Measurements from ENCODE around the gene RAD21L1.
A peak's percentile ranks its signal among the peaks of the same experiment; 100 is the strongest.

RAD21L1 gene

GRCh38 chr20:1296117-1296610 lies 70.3 kb downstream of the RAD21L1 start:
- DNase-seq (no peak), ATAC-seq (replicated peaks) (no peak)
- no peak overlapping the region for H3K4me3 Mint-ChIP-seq
- peaks cover 0 to 3% of the 10 kb centered on the region in 2 donors for H3K27me3 Mint-ChIP-seq
- peaks cover 3 to 5% of the 10 kb centered on the region in 2 donors for H3K4me1 Mint-ChIP-seq
- no peaks in the 10 kb centered on the region for H3K9me3 Mint-ChIP-seq
- peaks cover 0 to 4% of the 10 kb centered on the region in 2 donors for H3K36me3 Mint-ChIP-seq
- H3K27ac Mint-ChIP-seq, result no peak overlapping the region

GRCh38 chr20:1296922-1297321 lies 71.1 kb downstream of the RAD21L1 start:
- ATAC-seq (replicated peaks), result no peak
- H3K4me1 Mint-ChIP-seq, result peaks cover 4 to 7% of the 10 kb centered on the region in 2 donors

GRCh38 chr20:1297486-1297885 lies 71.6 kb downstream of the RAD21L1 start:
- DNase-seq, result no peak
- no peak overlapping the region for H3K4me3 Mint-ChIP-seq
- H3K27ac Mint-ChIP-seq, result no peak overlapping the region
- no peak for ATAC-seq (replicated peaks)
- H3K27me3 Mint-ChIP-seq, result peaks cover 0 to 4% of the 10 kb centered on the region in 2 donors
- peaks cover 0 to 5% of the 10 kb centered on the region in 2 donors for H3K36me3 Mint-ChIP-seq
- H3K4me1 Mint-ChIP-seq, result peaks cover 4 to 7% of the 10 kb centered on the region in 2 donors
- H3K9me3 Mint-ChIP-seq, result no peaks in the 10 kb centered on the region

More at GRCh38 chr20:1296922-1297321, 71.1 kb downstream of the RAD21L1 start:
- DNase-seq, result no peak
- H3K4me3 Mint-ChIP-seq, result no peak overlapping the region
- no peak overlapping the region for H3K27ac Mint-ChIP-seq
- peaks cover 0 to 4% of the 10 kb centered on the region in 2 donors for H3K27me3 Mint-ChIP-seq
- peaks cover 0 to 5% of the 10 kb centered on the region in 2 donors for H3K36me3 Mint-ChIP-seq
- no peaks in the 10 kb centered on the region for H3K9me3 Mint-ChIP-seq

GRCh38 chr20:1298166-1298565 lies 72.3 kb downstream of the RAD21L1 start:
- DNase-seq (no peak), ATAC-seq (replicated peaks) (no peak)
- H3K27ac Mint-ChIP-seq, result no peak overlapping the region
- peaks cover 0 to 5% of the 10 kb centered on the region in 2 donors for H3K36me3 Mint-ChIP-seq
- peaks cover 8 to 14% of the 10 kb centered on the region in 2 donors for H3K4me1 Mint-ChIP-seq
- peaks cover 0 to 4% of the 10 kb centered on the region in 2 donors for H3K27me3 Mint-ChIP-seq
- H3K4me3 Mint-ChIP-seq, result no peak overlapping the region
- no peaks in the 10 kb centered on the region for H3K9me3 Mint-ChIP-seq

GRCh38 chr20:1298888-1299511 lies 73.2 kb downstream of the RAD21L1 start:
- Mint-ChIP-seq H3K4me1 (peaks cover 8 to 15% of the 10 kb centered on the region in 2 donors), H3K27me3 (peaks cover 0 to 4% of the 10 kb centered on the region in 2 donors), H3K9me3 (no peaks in the 10 kb centered on the region), H3K36me3 (peaks cover 0 to 5% of the 10 kb centered on the region in 2 donors), H3K27ac (no peak overlapping the region), H3K4me3 (no peak overlapping the region)
- DNase-seq, result no peak
- ATAC-seq (replicated peaks), result no peak

GRCh38 chr20:1299522-1299921 lies 73.7 kb downstream of the RAD21L1 start:
- Mint-ChIP-seq H3K4me1 (peaks cover 8 to 15% of the 10 kb centered on the region in 2 donors), H3K27ac (no peak overlapping the region), H3K9me3 (no peaks in the 10 kb centered on the region), H3K4me3 (no peak overlapping the region), H3K27me3 (peaks cover 0 to 4% of the 10 kb centered on the region in 2 donors), H3K36me3 (peaks cover 0 to 5% of the 10 kb centered on the region in 2 donors)
- DNase-seq, result no peak
- ATAC-seq (replicated peaks), result peak; percentile 62 to 76

- H3K9me3 Mint-ChIP-seq, result no peaks in the 10 kb centered on the region
- DNase-seq, result no peak
- no peak overlapping the region for H3K27ac Mint-ChIP-seq
- H3K27me3 Mint-ChIP-seq, result peaks cover 0 to 4% of the 10 kb centered on the region in 2 donors
- peaks cover under 1 to 8% of the 10 kb centered on the region in 2 donors for H3K36me3 Mint-ChIP-seq
- ATAC-seq (replicated peaks), result no peak
- peaks cover 8 to 15% of the 10 kb centered on the region in 2 donors for H3K4me1 Mint-ChIP-seq
- no peak overlapping the region for H3K4me3 Mint-ChIP-seq
Measured at GRCh38 chr20:1300083-1300840, 74.4 kb downstream of the RAD21L1 start.

GRCh38 chr20:1301031-1301529 lies 75.2 kb downstream of the RAD21L1 start:
- peaks cover 1 to 12% of the 10 kb centered on the region in 2 donors for H3K36me3 Mint-ChIP-seq
- peaks cover 8 to 15% of the 10 kb centered on the region in 2 donors for H3K4me1 Mint-ChIP-seq
- H3K27me3 Mint-ChIP-seq, result peaks cover 0 to 4% of the 10 kb centered on the region in 2 donors
- ATAC-seq (replicated peaks) (peak in 1 of 2 donors; percentile 27), DNase-seq (no peak)
- H3K4me3 Mint-ChIP-seq, result no peak overlapping the region
- no peaks in the 10 kb centered on the region for H3K9me3 Mint-ChIP-seq
- no peak overlapping the region for H3K27ac Mint-ChIP-seq

- H3K27me3 Mint-ChIP-seq, result peaks cover 0 to 4% of the 10 kb centered on the region in 2 donors
- no peak overlapping the region for H3K27ac Mint-ChIP-seq
- peak; percentile 54 to 80 for ATAC-seq (replicated peaks)
Measured at GRCh38 chr20:1302685-1303541, 77.1 kb downstream of the RAD21L1 start.

GRCh38 chr20:1304710-1305515 lies 79.1 kb downstream of the RAD21L1 start:
- ATAC-seq (replicated peaks), result no peak

More at GRCh38 chr20:1302685-1303541, 77.1 kb downstream of the RAD21L1 start:
- Mint-ChIP-seq H3K9me3 (no peaks in the 10 kb centered on the region), H3K4me1 (peaks cover 8 to 15% of the 10 kb centered on the region in 2 donors), H3K4me3 (no peak overlapping the region), H3K36me3 (peaks cover 1 to 12% of the 10 kb centered on the region in 2 donors)
- DNase-seq, result no peak

More at GRCh38 chr20:1304710-1305515, 79.1 kb downstream of the RAD21L1 start:
- peaks cover 1 to 12% of the 10 kb centered on the region in 2 donors for H3K36me3 Mint-ChIP-seq
- no peak overlapping the region for H3K27ac Mint-ChIP-seq
- H3K4me1 Mint-ChIP-seq, result peaks cover 8 to 15% of the 10 kb centered on the region in 2 donors
- no peak overlapping the region for H3K4me3 Mint-ChIP-seq
- H3K27me3 Mint-ChIP-seq, result peaks cover 0 to 4% of the 10 kb centered on the region in 2 donors
- H3K9me3 Mint-ChIP-seq, result no peaks in the 10 kb centered on the region
- DNase-seq, result no peak

Measured in stimulated activated naive B cell treated with anti-CD40 and anti-IgM and Interleukin-4, amounts not matched to agents 10 μg/mL and 1 μg/mL and 100 μg/mL, for 72 hours (primary cell).